ENCODE measurements around the gene IQGAP3.

IQGAP3 gene

GRCh38 chr1:156509424-156510034 is 62.8 kb downstream of the IQGAP3 start:
- DNase-seq (ENCODE audit: low spot score) = no peak

- DNase-seq (ENCODE audit: low spot score) = no peak
Observed at GRCh38 chr1:156508955-156509234, 63.5 kb downstream of the IQGAP3 start.

- DNase-seq (ENCODE audit: low spot score) = no peak
Observed at GRCh38 chr1:156508205-156508954, 64.0 kb downstream of the IQGAP3 start.

GRCh38 chr1:156506450-156506849 is 65.9 kb downstream of the IQGAP3 start:
- no peak for DNase-seq (ENCODE audit: low spot score)

- DNase-seq (ENCODE audit: low spot score) = no peak
Observed at GRCh38 chr1:156505679-156506298, 66.6 kb downstream of the IQGAP3 start.

- peak; percentile 97 for DNase-seq (ENCODE audit: low spot score)
Observed at GRCh38 chr1:156504821-156505678, 67.3 kb downstream of the IQGAP3 start.

GRCh38 chr1:156504438-156504813 is 67.9 kb downstream of the IQGAP3 start:
- DNase-seq (ENCODE audit: low spot score) = no peak

- no peak for DNase-seq (ENCODE audit: low spot score)
Observed at GRCh38 chr1:156503698-156504437, 68.5 kb downstream of the IQGAP3 start.

GRCh38 chr1:156502894-156503697 is 69.3 kb downstream of the IQGAP3 start:
- no peak for DNase-seq (ENCODE audit: low spot score)

- DNase-seq (ENCODE audit: low spot score) = no peak
Observed at GRCh38 chr1:156502391-156502893, 69.9 kb downstream of the IQGAP3 start.

- DNase-seq (ENCODE audit: low spot score) = peak; percentile 99
Observed at GRCh38 chr1:156500793-156501506, 71.4 kb downstream of the IQGAP3 start.

- no peak for DNase-seq (ENCODE audit: low spot score)
Observed at GRCh38 chr1:156500543-156500792, 71.9 kb downstream of the IQGAP3 start, which contains the start of gene MEF2D. Gene MEF2D (minus strand): TSS chr1:156500775. CDS start chr1:156483292, 17,483 bp downstream.

- DNase-seq (ENCODE audit: low spot score) = peak; percentile 48
Observed at GRCh38 chr1:156499842-156500542, 72.4 kb downstream of the IQGAP3 start.

GRCh38 chr1:156499194-156499841 is 73.0 kb downstream of the IQGAP3 start:
- DNase-seq (ENCODE audit: low spot score) = no peak

GRCh38 chr1:156498432-156499193 is 73.8 kb downstream of the IQGAP3 start:
- DNase-seq (ENCODE audit: low spot score) = no peak

- no peak for DNase-seq (ENCODE audit: low spot score)
Observed at GRCh38 chr1:156497743-156498431, 74.5 kb downstream of the IQGAP3 start.

- no peak for DNase-seq (ENCODE audit: low spot score)
Observed at GRCh38 chr1:156497078-156497742, 75.2 kb downstream of the IQGAP3 start.
